NCI-H526 treated with DMSO at 0.1 percent for 48 hours (cell line): ENCODE results near the gene NFKB1.
"Not testable (repeated sequence)": the region's sequence is repeated elsewhere in the genome, so short reads cannot be mapped to it uniquely, and the experiment has no call there.

Experiments
- DNase-seq: peaks from one replicate; lab custom pipeline; 2025; lab: John Stamatoyannopoulos, UW

Gene NFKB1

DNA sequence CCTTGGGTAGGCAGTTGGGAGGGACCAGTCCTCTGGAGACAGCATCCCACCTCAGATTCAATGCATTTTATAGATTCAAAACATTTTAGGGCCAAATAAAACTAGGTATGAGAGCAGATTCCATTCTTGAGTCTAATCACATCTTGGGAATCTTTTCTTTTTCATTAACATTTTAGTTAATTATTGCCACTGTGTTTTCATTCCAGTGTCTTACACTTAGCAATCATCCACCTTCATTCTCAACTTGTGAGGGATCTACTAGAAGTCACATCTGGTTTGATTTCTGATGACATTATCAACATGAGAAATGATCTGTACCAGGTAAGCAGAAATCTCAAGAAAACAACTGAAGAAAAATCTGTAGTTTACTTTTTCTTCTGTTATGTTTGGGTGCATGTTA lies 99.5 kb downstream of the NFKB1 start:
- DNase-seq, result no peak

DNA sequence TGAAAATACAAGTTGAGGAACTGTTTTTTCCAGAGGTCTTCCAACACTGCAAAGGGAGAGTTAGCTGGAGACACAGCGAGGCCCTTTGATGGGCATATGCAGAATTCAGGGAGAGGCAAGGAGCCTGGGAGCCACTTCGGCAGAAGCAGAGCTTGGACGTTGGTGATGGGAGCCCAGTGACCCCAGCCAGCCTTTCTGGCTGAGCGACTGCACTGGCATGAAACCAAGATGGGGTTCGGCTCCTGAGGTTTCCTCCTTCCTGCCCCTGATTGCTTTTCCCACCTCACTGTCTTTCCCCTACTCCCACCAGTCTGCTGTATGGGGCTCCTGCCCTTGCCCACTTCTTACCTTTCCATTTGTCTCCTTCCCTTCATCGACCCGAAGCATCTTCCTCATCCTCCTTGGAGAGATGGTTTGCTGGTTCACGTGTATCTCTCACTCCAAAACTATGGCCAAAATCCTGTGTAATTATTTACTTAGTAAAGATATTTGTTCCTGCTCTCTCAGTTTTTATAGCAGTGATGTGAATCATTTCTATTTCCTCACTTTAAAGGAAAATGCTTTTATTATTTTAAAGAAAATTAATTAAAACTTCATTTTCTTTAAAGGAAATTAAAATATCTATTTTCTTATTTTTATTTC lies 100.5 kb downstream of the NFKB1 start:
- no peak for DNase-seq

DNA sequence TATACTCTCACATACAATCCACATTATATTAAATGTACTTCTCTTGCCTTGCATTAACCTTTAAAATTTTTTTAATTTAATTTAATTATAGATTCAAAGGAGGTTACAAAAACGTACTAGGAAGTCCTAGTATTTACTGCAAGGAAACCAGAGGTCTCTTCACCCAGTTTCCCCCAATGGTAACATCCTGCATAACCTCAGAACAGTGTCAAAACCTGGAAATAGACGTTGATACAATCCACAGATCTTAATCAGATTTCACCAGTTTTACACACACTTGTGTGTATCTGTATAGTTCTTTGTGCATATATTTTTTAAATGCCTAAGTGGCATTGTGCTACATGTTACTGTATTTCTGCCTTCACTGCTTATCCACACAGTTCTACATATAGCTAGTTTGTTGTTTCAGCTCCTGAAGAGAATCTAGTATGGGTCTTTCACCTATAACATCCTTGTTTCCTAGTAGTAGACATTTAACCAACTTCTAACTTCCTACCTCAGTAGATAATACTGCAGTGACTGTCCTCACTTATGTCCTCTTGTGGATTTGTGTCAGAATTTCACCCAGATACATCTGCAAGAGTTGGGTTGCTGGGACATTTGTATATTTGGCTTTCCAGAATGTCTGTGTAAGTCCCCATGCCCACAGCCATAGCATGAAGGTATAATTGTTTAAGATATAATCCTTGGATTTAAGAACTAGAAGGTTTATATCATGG lies 103.2 kb downstream of the NFKB1 start:
- no peak for DNase-seq

DNA sequence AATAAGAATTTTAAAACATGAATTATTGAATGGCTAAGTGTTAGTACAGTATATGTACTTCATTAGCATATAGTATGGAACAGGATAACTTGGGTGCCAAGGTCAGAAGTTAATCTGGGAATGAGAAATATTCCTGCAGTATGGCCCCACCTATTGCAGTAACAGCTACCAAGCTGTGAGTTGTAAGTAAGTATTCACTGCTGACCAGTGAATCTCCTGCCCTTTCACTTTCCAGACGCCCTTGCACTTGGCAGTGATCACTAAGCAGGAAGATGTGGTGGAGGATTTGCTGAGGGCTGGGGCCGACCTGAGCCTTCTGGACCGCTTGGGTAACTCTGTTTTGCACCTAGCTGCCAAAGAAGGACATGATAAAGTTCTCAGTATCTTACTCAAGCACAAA lies 105.1 kb downstream of the NFKB1 start:
- DNase-seq, result no peak

DNA sequence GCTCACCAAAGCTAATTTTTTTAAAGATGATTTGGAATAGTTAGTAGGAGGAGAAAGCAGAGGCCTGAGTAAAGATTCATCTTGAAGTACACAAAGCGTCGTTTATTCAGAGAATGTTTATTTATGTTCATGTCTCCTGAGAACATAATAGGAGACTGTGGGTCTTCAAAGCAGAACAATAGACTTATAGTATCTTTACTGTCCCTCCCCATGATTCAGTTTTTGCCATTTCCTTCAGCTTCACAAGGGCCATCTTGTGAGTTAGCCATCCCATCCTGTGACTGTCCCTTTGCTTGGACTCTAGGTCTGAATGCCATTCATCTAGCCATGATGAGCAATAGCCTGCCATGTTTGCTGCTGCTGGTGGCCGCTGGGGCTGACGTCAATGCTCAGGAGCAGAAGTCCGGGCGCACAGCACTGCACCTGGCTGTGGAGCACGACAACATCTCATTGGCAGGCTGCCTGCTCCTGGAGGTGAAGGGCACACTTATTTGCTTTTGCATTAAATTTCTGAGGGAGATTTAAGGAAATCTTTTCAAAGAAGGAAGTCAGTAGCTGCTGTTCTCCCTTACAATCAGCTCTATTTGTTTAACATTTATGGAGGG lies 105.8 kb downstream of the NFKB1 start:
- no peak for DNase-seq

DNA sequence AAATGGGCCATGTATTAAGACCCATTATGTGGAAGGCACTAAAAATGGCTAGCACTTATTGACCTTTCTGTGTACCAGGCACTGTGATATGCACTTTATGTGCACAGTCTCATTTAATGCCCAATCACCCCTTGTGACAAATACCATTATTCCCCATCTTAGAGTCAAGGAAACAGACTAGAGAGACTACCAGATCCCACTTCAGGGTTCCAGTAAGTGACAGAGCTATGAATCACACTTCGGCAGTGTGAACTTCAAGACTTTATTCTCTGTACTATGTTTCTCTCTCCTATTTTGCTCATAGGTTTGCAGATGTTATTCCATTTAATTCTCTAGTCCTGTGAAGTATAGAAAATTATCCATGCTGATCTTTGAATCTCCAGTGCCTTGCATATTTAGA lies 107.0 kb downstream of the NFKB1 start:
- no peak for DNase-seq

DNA sequence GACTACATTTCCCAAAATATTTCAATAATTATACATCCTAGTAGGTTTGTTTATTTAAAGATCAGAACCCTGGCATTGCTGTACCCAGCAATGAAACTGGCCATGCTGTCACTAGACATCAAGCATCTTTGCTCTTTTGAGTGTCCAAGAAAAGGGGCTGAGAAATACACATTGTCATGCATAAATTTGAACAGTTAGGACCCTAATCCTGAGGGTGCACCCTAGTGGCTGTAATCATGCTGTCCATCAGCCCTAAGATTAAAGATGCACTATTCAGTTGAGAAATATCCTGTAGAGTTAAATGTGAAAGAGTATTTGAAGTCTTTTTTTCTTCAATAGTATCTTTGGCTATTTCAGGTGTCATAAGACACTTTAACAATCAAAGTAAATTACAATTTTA lies 108.8 kb downstream of the NFKB1 start:
- DNase-seq, result no peak

DNA sequence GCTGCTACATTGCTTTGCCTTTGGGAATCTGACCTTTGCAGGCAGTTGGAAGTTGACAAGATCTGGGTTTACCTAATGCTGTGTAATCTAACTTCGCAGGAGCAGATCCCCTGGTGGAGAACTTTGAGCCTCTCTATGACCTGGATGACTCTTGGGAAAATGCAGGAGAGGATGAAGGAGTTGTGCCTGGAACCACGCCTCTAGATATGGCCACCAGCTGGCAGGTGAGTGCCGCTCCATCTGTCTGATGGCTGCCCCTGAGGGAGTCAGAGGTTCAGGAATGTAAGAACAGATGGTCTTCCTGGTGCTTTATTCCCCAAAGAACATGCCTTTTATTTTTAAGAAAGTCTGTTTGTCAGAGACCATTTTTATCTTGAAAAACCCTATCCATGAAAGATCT lies 109.3 kb downstream of the NFKB1 start:
- DNase-seq, result no peak

DNA sequence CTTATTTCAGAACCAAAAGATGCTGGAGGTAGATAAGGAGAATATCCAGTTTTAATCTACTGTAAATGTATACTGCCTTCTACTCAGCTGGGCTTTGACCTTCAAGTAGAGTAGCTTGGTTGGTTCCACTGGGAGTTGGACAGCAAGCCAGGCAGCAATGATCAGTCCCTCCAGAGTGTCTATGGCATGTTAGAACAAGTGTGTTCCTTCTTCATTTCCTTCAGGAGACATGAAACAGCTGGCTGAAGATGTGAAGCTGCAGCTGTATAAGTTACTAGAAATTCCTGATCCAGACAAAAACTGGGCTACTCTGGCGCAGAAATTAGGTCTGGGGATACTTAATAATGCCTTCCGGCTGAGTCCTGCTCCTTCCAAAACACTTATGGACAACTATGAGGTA lies 111.1 kb downstream of the NFKB1 start:
- DNase-seq, result no peak

DNA sequence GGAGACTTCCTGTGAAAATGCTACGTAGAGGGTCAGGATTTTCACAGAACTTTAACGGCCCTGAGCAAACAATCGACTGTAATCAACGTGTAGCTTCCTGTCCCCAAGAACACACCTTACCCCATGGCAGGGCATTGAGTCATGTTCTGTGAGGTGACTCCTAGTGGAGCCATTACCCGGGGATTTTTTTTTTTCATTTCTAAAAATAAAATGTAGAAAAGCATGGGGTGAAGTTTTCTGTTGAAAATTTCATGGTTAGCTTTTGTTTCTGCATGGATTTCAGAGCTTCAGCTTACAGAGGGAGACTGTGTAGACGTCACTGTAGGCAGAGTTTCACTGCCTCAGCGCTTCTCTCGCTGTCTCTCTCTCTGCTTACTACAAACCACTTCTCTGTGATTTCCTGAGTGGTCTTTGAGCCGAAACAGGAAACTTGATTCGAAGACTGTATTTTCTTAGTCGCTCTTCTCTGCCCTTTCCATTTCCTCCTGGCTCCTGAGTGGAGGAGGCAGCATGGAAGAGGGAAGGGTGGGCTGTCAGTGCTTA lies 111.7 kb downstream of the NFKB1 start:
- DNase-seq, result no peak

DNA sequence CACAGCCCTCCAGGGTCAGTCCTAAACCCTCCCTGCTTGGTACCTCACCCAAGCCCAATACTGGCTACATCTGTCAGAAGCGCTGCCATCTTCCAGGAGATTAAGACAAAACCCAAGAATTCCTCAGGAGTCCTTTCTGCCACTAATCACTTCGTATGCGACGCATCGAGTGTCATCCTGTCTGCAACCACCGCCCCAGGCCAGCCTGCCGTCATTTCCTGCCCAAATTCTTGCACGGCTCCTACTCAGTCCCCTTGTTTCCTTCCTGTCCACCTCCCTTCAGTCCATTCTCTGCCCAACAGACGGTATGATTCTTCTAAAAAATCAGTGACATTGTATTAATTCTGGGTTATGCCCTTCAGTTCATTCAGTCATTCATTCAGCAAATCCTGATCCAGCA lies 113.6 kb downstream of the NFKB1 start:
- DNase-seq, result no peak

DNA sequence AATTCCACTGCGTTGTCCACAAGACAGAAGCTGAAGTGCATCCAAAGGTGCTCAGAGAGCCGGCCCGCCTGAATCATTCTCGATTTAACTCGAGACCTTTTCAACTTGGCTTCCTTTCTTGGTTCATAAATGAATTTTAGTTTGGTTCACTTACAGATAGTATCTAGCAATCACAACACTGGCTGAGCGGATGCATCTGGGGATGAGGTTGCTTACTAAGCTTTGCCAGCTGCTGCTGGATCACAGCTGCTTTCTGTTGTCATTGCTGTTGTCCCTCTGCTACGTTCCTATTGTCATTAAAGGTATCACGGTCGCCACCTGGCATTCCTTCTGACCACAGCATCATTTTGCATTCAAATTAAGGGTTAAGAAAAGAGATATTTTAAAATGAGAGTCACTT lies 115.5 kb downstream of the NFKB1 start:
- DNase-seq, result peak; percentile 14

DNA sequence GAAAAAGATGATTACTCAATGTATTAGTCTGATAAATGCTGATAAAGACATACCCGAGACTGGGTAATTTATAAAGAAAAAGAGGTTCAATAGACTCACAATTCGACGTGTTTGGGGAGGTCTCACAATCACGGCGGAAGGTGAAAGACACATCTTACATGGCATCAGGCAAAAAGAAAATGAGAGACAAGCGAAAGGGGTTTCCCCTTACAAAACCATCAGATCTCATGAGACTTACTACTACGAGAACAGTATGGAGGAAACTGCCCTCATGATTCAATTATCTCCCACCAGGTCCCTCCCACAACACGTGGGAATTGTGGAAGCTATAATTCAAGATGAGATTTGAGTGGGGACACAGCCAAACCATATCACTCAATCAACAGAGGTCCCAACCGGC lies 117.9 kb downstream of the NFKB1 start:
- DNase-seq, result not testable (repeated sequence)

DNA sequence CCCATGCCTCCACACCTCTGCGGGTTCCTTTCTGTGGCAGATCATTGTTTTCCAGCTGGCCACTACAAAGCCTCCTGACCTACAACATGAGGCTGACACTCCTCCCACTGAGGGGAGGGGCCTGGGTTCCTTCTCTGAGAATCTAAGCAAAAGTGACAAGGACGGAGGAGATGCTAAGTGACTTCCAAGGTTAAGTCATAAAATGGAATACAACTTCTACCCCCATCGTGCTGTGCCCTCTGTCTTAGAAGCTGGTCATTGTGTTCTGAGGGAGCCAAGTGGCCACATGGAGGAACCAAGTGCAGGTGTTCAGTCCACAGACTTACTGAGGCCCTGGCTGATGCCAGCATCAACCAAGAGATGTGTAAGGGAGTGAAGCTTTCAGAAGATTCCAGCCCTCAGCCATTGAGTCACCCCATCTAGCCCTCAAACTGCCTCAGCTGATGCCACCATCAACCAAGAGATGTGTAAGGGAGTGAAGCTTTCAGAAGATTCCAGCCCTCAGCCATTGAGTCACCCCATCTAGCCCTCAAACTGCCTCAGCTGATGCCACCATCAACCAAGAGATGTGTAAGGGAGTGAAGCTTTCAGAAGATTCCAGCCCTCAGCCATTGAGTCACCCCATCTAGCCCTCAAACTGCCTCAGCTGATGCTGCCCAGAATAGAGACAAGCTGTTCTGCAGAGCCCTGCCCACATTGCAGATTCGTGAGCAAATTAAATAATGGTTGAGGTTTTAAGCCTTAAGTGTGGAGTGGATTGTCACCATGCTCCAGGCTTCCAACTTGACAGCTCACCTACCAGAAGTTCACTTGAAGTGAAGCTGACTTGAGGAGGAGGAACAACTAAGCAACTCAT lies 118.8 kb downstream of the NFKB1 start:
- not testable (repeated sequence) for DNase-seq

DNA sequence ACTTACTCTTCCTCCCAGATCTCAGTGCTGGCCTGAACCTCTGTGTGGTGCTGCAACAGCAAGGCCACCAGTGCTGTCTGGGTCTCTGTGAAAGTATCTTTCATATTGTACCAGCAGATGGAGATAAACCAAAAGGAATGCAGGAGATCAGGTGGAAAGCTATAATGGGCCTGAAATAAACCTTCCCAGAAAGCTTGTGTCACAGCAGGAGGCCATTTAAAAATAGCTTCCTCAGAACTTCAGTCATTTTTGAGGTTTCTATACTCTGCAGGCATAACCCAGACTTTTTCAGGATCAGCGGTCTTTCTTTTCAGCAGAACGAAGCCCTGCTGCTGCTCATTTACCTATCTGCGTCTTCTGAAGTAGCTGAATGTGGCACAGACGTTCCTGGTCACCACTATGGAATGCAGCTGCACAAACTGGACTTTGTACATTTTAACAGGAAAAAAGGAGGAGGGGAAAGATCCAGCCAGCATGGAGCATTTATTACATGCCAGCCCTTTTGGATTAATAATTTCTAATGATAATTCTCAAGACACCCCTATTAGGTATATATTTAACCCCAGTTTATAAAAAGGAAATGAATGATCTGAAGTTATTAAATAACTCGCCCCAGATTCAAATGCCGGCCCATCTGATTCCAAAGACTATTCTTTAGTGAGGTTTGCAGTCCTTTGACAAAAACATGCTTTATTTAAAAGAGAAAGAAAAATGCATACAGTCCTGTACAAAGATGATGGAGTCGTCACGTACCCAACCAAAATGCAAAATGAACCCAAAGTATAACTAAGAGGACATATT lies 119.7 kb downstream of the NFKB1 start:
- peak; percentile 34 for DNase-seq

DNA sequence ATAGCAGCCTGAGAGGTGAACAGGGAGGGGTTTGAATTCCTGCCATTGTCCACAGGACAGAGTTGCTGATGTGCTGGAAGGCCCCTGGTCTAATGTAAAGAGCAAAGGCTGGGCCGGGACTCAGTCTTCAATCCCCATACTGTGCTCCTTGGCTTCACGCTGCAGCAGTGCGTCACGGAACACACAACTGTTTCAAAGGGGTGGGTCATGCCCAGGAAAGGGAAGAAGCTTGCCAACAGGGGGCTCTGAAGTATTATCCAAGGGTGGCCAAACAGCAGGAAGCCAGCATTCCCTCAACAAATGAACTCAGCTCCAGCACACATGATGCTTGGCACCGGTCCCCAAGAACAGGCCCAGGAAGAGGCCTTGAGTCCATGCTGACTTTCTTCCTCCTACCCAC lies 122.5 kb downstream of the NFKB1 start:
- no peak for DNase-seq

DNA sequence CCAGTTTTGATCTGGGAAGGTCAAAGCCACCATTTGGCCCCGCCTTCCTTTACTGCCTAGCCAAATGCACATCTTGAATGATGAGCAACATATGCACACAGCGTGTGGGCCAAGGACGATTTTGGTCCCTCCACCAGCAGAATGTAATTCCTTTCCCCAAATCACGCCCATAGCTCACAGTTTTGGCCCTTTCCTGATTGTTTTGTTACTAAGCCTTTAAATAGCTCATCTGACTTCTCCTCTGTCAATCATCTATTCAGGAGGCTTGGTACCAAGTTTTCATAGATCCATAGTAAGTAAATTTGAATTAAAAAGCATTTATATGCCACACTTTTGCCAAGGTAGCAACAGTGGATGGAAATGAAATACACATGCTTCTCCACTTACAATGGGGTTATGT lies 123.3 kb downstream of the NFKB1 start:
- no peak for DNase-seq

DNA sequence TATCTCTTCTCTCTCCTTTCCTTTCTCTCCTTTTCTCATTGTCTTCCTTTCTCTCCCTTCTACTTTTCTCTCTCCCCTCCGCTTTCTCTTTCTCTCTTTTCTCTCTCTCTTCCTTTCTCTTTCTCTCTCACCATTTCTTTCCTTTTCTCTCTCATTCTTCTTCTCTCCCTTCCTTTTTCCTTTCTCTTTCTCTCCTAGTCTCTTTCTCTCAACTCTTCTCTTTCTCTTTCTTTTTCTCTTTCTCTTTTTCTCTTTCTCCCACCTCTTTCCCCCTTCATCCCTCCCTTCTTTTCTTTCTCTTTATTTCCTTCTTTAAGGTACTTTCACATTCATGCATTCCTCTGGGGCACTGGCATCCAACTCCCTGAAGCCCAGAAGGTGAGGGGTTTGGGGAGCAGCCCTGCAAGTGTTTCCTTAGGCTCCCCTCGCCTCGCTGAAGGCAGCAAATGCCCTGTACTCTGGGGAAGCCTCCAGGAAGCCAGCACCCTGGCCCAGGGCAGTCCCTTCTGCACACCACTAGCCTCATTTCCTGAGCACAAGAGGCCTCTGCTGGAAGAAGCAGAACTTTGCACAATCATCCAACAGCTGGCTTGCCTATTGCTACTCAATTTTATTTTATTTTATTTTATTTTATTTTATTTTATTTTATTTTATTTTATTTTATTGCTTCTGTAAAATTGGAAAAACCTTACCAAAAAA lies 124.2 kb downstream of the NFKB1 start:
- no peak for DNase-seq

DNA sequence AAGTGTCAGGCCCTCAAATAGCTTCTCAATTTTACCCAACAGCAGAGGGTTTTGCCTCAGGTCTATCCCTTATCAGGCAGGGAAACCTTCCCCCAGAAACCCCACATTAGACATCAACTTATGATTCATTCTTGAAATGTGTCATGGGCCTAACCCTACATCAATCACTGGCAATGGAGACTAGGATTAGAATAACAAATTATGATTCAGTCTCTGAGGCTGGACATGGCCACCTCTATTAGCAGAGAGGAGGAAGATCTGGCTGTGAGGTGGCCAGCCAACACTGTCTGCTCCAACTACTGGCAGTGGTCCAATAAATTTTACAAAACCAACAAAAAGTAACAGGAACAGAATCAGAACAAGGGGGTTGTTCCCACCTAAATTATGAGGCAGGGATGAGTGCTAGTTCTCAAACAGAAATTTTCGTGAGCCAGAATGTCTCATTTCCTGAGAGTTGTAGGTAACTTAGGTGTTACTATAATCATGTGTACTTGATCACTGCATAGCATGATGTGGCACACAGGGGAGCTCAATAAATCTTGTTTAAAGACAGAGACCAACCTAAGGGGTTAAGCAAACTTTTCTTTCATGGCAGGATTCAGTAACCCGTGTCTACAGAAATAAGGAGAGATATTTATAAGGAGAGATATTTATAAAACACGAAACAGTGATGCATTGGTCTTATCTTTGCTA lies 126.8 kb downstream of the NFKB1 start:
- no peak for DNase-seq

DNA sequence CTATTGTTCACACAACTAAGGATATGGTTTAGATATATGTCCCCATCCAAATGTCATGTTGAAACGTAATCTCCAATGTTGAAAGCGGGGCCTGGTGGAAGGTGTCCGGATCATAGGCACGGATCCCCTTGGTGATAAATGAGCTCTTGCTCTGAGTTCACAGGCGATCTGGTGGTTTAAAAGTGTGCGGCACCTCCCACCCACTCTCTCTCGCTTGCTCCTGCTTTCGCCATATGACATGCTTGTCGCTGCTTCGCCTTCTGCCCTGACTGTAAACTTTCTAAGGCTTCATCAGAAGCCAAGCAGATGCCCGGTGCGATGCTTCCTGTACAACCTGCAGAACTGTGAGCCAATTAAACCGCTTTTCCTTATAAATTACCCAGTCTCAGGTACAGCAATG lies 128.5 kb downstream of the NFKB1 start:
- DNase-seq, result no peak
